ENCODE measurements around the gene TSPOAP1. TPM values are rescaled to one million over a fixed set of nuclear protein-coding genes. Genes with fewer than 3 reads are reported as not detected.

TSPOAP1 gene
- total and polyA plus RNA-seq, 10 of the 15 experiments (the other 5 are each of a cell fraction or from before 2014, with no cell fraction given): 0.58 to 16.4 (median 4.2) TPM; not detected in 1

- TF ChIP-seq ZNF207 (IDR thresholded peaks at IDR 0.05; ENCODE audit: borderline replicate concordance) (no peak), IRF5 (IDR thresholded peaks at IDR 0.05; ENCODE audit: borderline replicate concordance) (no peak), YBX1 (IDR thresholded peaks at IDR 0.05) (no peak), SIX5 (IDR thresholded peaks at IDR 0.05; ENCODE audit: low read depth, low read length, severe bottlenecking) (no peak), ATF3 (IDR thresholded peaks at IDR 0.05; ENCODE audit: borderline replicate concordance, extremely low read depth, low read depth, low read length) (no peak), USF2 (IDR thresholded peaks at IDR 0.05; ENCODE audit: borderline replicate concordance, low read depth, low read length) (no peak), STAT3 (IDR thresholded peaks at IDR 0.05; ENCODE audit: low read depth, low read length) (no peak), ZNF384 (IDR thresholded peaks at IDR 0.05; ENCODE audit: borderline replicate concordance, low read depth, low read length) (no peak), CEBPB (IDR thresholded peaks at IDR 0.05; ENCODE audit: borderline replicate concordance in 1 of 2, low read depth in 2 of 2, low read length in 2 of 2) (no peak), NR2F1 (conservative IDR thresholded peaks at IDR 0.05) (no peak), BCLAF1 (IDR thresholded peaks at IDR 0.05) (no peak), ZNF274 (IDR thresholded peaks at IDR 0.05; ENCODE audit: insufficient read depth, insufficient read length) (no peak), MAX (IDR thresholded peaks at IDR 0.05; ENCODE audit: low read depth, low read length) (no peak), BMI1 (IDR thresholded peaks at IDR 0.05; ENCODE audit: borderline replicate concordance) (no peak), NR2C2 (IDR thresholded peaks at IDR 0.05; ENCODE audit: borderline replicate concordance, control insufficient read depth, insufficient read length, low read depth) (no peak), JUND (IDR thresholded peaks at IDR 0.05; ENCODE audit: low read depth, low read length) (no peak), BACH1 (IDR thresholded peaks at IDR 0.05; ENCODE audit: borderline replicate concordance) (no peak), IKZF1 (conservative IDR thresholded peaks at IDR 0.05) (peak; percentile 37; the same call in 1 of the 2 replicates), REST (IDR thresholded peaks at IDR 0.05; ENCODE audit: low read depth, low read length) (no peak)
Measured at GRCh38 chr17:58317421-58318064, 11.1 kb downstream of the TSPOAP1 start (continued).

All from GM12878 (cell line).